ENCODE results near the gene HES6.

Gene HES6

GRCh38 chr2:238238766-238239542 lies 884 bp downstream of the HES6 start:
- DNase-seq (ENCODE audit: low read depth), result no peak
- peak overlapping the region; percentile 61 for H3K4me3 ChIP-seq (ENCODE audit: low read depth, low read length)

GRCh38 chr2:238238311-238238765 lies 1.5 kb downstream of the HES6 start:
- no peak for DNase-seq (ENCODE audit: low read depth)
- peak overlapping the region; percentile 61 for H3K4me3 ChIP-seq (ENCODE audit: low read depth, low read length)

GRCh38 chr2:238237431-238238135 lies 2.3 kb downstream of the HES6 start:
- H3K4me3 ChIP-seq (ENCODE audit: low read depth, low read length), result no peak overlapping the region
- no peak for DNase-seq (ENCODE audit: low read depth)

- no peak overlapping the region for H3K4me3 ChIP-seq (ENCODE audit: low read depth, low read length)
These were observed 3.3 kb downstream of the HES6 start for GRCh38 chr2:238236571-238236970.

GRCh38 chr2:238235856-238236255 lies 4.0 kb downstream of the HES6 start:
- H3K4me3 ChIP-seq (ENCODE audit: low read depth, low read length), result no peak overlapping the region

More at GRCh38 chr2:238236571-238236970, 3.3 kb downstream of the HES6 start:
- no peak for DNase-seq (ENCODE audit: low read depth)

GRCh38 chr2:238235331-238235732 lies 4.5 kb downstream of the HES6 start:
- no peak for DNase-seq (ENCODE audit: low read depth)
- H3K4me3 ChIP-seq (ENCODE audit: low read depth, low read length), result no peak overlapping the region

More at GRCh38 chr2:238235856-238236255, 4.0 kb downstream of the HES6 start:
- DNase-seq (ENCODE audit: low read depth), result no peak

GRCh38 chr2:238233625-238234024 lies 6.2 kb downstream of the HES6 start:
- no peak for DNase-seq (ENCODE audit: low read depth)
- no peak overlapping the region for H3K4me3 ChIP-seq (ENCODE audit: low read depth, low read length)

GRCh38 chr2:238231809-238232208 lies 8.0 kb downstream of the HES6 start:
- DNase-seq (ENCODE audit: low read depth), result no peak
- H3K4me3 ChIP-seq (ENCODE audit: low read depth, low read length), result peak overlapping the region; percentile 49

- H3K4me3 ChIP-seq (ENCODE audit: low read depth, low read length), result peak overlapping the region; percentile 49
- DNase-seq (ENCODE audit: low read depth), result no peak
These were observed 8.5 kb downstream of the HES6 start for GRCh38 chr2:238231251-238231793.

- no peak overlapping the region for H3K4me3 ChIP-seq (ENCODE audit: low read depth, low read length)
These were observed 9.1 kb downstream of the HES6 start for GRCh38 chr2:238230699-238231098.

GRCh38 chr2:238228700-238229099 lies 11.1 kb downstream of the HES6 start:
- H3K4me3 ChIP-seq (ENCODE audit: low read depth, low read length), result no peak overlapping the region
- no peak for DNase-seq (ENCODE audit: low read depth)

More at GRCh38 chr2:238230699-238231098, 9.1 kb downstream of the HES6 start:
- no peak for DNase-seq (ENCODE audit: low read depth)

GRCh38 chr2:238227587-238228032 lies 12.2 kb downstream of the HES6 start:
- no peak overlapping the region for H3K4me3 ChIP-seq (ENCODE audit: low read depth, low read length)

GRCh38 chr2:238226698-238227586 lies 12.9 kb downstream of the HES6 start:
- DNase-seq (ENCODE audit: low read depth), result no peak
- H3K4me3 ChIP-seq (ENCODE audit: low read depth, low read length), result no peak overlapping the region

More at GRCh38 chr2:238227587-238228032, 12.2 kb downstream of the HES6 start:
- DNase-seq (ENCODE audit: low read depth), result no peak

GRCh38 chr2:238225911-238226697 lies 13.7 kb downstream of the HES6 start:
- DNase-seq (ENCODE audit: low read depth), result no peak

GRCh38 chr2:238225121-238225520 lies 14.7 kb downstream of the HES6 start:
- no peak for DNase-seq (ENCODE audit: low read depth)
- no peak overlapping the region for H3K4me3 ChIP-seq (ENCODE audit: low read depth, low read length)

More at GRCh38 chr2:238225911-238226697, 13.7 kb downstream of the HES6 start:
- no peak overlapping the region for H3K4me3 ChIP-seq (ENCODE audit: low read depth, low read length)

GRCh38 chr2:238224356-238225035 lies 15.3 kb downstream of the HES6 start:
- no peak overlapping the region for H3K4me3 ChIP-seq (ENCODE audit: low read depth, low read length)
- no peak for DNase-seq (ENCODE audit: low read depth)

- no peak for DNase-seq (ENCODE audit: low read depth)
- H3K4me3 ChIP-seq (ENCODE audit: low read depth, low read length), result no peak overlapping the region
These were observed 18.8 kb downstream of the HES6 start for GRCh38 chr2:238220892-238221521.
